Cardiac muscle cell (in vitro differentiated cells and primary cell): Measurements from ENCODE around the gene SLC25A40. TPM values are rescaled to one million over a fixed set of nuclear protein-coding genes. Genes with fewer than 3 reads are reported as not detected.

Source experiments
- DNase-seq, 2 donors: peaks; one replicate each; pipeline versions ENCODE4 v3.0.0 to v3.0.0-alpha.2; 2010 to 2017; ENCODE audit warnings: low read depth in 1 of 2, low spot score in 1 of 2
- H3K27ac ChIP-seq: fragments of 200-600 bp; sonication (generic); 2 replicates; pipeline ENCODE4 v1.5.1; 2016
- H3K27me3 ChIP-seq: fragments of 200-600 bp; sonication (generic); 2 replicates; pipeline ENCODE4 v1.6.0; 2016; ENCODE audit warnings: control low read depth
- H3K36me3 ChIP-seq: fragments of 200-600 bp; sonication (generic); 2 replicates; pipeline ENCODE4 v1.5.1; 2016; ENCODE audit warnings: control low read depth
- H3K4me1 ChIP-seq: fragments of 200-600 bp; sonication (generic); 2 replicates; pipeline ENCODE4 v1.8.1; 2017; ENCODE audit warnings: low read depth, mild to moderate bottlenecking, mixed run types
- H3K4me3 ChIP-seq: fragments of 200-600 bp; sonication (generic); 2 replicates; pipeline ENCODE4 v1.5.1; 2016; ENCODE audit warnings: mild to moderate bottlenecking
- H3K9me3 ChIP-seq: fragments of 200-600 bp; sonication (generic); 2 replicates; pipeline ENCODE4 v1.5.1; 2017; ENCODE audit warnings: low read depth, mild to moderate bottlenecking, control low read depth
- CTCF ChIP-seq: IDR thresholded peaks from 2 replicates; pipeline ENCODE4 v1.5.1; 2012; ENCODE audit warnings: low read depth, mild to moderate bottlenecking, low read length
- polyA plus RNA-seq: library from polyadenylated mRNA; unstranded; fragments of >200 nt; fragmentation: Nextera tagmentation; extraction: Ambion mirVana; gene quantifications from 2 replicates; pipeline ENCODE4 v1.2.1, GENCODE V29; 2016
- total RNA-seq: library from RNA; depleted of rRNA; stranded (reverse); fragments of >200 nt; gene quantifications from 2 replicates; pipeline ENCODE4 v1.2.3, GENCODE V29; 2016

The SLC25A40 gene
- total and polyA plus RNA-seq, 2 experiments from 2014 or later: 8.1 to 26.1 TPM

DNA sequence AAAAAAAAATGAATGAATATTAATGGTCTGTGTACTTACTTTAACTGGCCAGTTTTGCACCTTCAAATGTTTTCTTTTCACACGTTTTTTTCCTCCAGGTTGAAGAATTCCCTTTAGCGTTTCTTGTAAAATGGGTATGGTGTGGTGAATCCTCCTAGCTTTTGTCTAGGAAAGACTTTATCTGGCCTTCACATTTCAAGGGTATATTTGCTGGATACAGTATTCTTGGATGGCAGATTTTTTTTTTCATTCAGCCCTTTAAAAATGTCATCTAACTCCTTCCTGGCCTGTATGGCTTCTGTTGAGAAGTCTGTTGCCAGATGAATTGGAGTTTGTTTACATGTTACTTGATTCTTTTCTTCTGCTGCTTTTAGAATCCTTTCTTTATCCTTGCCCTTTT lies 10.1 kb downstream of the SLC25A40 start:
- no peak for TF ChIP-seq CTCF
- no peak for DNase-seq
- Histone ChIP-seq H3K4me3 (no peak overlapping the region), H3K27me3 (no peaks in the 10 kb centered on the region), H3K36me3 (no peaks in the 10 kb centered on the region), H3K9me3 (no peaks in the 10 kb centered on the region), H3K4me1 (no peaks in the 10 kb centered on the region), H3K27ac (no peak overlapping the region)

DNA sequence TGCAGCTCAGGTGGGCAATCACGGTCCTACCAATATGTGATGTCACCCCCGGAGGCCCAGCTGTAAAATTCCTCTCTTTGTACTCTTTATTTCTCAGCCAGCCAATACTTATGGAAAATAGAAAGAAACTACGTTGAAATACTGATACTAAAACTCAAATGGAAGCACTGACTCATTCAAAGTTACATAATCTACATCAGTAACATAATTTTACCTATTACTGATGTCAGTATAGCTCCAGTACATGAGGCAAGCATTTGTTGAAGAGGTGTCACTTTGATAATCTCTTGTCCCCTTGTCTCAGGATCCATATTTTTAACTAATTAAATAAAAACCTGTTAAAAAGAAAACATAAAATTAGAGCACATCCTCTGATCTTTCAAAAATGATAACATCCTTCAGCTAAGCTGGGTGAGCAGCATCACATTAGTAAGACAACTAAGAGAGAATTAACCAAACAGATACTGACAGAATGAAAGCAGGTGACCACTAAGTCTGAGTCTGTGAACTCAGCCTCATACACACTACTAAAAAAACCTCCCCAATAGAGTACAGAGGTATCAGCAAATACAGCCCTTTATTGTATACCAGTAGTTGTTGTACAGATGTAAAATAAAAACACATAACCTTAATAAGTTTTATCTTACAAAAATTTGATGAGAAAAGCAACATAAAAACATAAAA lies 17.6 kb downstream of the SLC25A40 start:
- Histone ChIP-seq H3K9me3 (no peaks in the 10 kb centered on the region), H3K27me3 (no peaks in the 10 kb centered on the region), H3K4me1 (no peaks in the 10 kb centered on the region), H3K4me3 (no peak overlapping the region), H3K27ac (no peak overlapping the region), H3K36me3 (peaks cover 12% of the 10 kb centered on the region)
- no peak for DNase-seq
- no peak for TF ChIP-seq CTCF

DNA sequence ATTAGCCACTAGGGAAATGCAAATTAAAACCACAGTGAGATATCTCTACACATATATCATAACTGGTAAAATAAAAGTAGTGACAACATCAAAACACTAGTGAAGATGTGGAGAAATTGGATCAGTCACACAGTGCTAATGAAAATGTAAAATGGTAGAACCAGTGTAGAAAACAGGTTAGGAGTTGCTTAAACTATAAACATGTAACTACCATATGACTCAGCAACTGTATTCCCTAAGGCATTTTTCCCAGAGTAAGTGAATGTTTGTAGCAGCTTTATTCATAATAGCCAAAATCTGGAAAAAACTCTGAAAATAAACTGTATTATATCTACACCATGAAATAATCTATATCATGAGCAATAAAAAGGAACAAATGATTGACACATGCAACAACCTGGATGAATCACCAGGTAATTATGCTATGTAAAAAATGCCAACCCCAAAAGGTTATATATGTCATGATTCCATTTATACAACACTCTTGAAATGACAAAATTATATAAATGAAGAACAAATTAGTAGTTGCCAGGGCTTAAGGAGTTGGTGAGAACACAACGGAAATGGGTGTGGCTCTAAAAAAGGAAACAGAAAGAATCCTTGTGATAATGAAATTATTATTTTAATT lies 22.8 kb downstream of the SLC25A40 start:
- H3K36me3 ChIP-seq: peaks cover 14% of the 10 kb centered on the region
- H3K4me1 ChIP-seq: no peaks in the 10 kb centered on the region
- no peak overlapping the region for H3K27ac ChIP-seq
- H3K27me3 ChIP-seq: no peaks in the 10 kb centered on the region
- no peak for TF ChIP-seq CTCF
- H3K9me3 ChIP-seq: no peaks in the 10 kb centered on the region
- peak in 1 of 2 donors; percentile 23 for DNase-seq
- no peak overlapping the region for H3K4me3 ChIP-seq

DNA sequence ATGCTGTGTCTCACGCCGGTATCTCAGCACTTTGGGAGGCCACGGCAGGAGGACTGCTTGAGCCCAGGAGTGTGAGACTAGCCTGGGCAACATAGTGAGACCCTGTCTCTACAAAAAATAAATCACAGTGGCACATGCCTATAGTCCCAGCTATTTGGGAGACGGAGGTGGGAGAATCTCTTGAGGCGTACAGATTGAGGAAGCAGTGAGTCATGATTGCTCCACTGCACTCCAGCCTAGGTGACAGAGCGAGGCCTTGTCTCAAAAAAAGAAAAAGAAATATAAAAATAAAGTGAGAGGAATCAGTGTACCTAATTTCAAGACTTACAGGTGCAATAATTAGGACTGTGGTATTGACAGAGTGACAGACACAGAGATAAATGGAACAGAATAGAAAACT lies 23.9 kb downstream of the SLC25A40 start:
- Histone ChIP-seq H3K27ac (no peak overlapping the region), H3K27me3 (no peaks in the 10 kb centered on the region), H3K36me3 (peaks cover 7% of the 10 kb centered on the region), H3K9me3 (no peaks in the 10 kb centered on the region), H3K4me3 (no peak overlapping the region), H3K4me1 (no peaks in the 10 kb centered on the region)
- no peak for DNase-seq
- TF ChIP-seq CTCF: no peak

DNA sequence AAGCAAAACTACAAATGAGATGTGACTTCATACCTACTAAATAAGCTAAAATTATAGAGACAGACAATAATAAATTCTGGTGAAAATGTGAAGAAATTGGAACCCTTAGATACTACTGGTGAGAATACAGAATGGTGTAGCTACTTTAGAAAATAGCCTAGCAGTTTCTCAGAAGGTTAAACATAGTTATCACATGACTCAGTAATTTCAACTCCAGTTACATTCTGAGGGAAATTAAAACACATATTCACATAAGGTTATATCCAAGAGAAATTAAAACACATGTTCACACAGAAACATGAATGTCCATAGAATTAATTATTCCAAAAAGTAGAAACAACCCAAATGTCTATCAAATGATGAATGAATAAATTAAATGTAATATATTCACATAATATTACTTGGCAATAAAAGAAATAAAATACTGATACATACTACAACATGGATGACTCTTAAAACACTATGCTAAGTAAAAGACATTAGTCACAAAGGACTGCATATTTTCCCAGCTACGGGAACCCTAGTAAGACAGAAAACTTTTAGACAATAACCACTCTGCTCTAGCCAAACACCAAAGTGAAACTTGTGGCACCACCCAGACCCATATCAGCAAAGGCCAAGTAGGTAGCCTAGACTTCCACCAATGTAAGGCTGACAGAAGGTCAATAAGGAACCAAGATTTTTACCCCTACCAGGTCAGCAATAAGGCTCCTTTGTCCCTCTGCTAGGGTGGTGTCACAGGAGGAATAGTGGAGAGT lies 25.1 kb downstream of the SLC25A40 start:
- H3K4me1 ChIP-seq: no peaks in the 10 kb centered on the region
- no peaks in the 10 kb centered on the region for H3K9me3 ChIP-seq
- TF ChIP-seq CTCF: no peak
- H3K4me3 ChIP-seq: no peak overlapping the region
- no peaks in the 10 kb centered on the region for H3K27me3 ChIP-seq
- H3K36me3 ChIP-seq: peaks cover 13% of the 10 kb centered on the region
- H3K27ac ChIP-seq: no peak overlapping the region
- no peak for DNase-seq
